Stimulated activated CD4-positive, alpha-beta T cell treated with anti-CD3 and anti-CD28 coated beads, TNF-alpha, amount 100 ng/mL, for 4 hours (primary cell): ENCODE results near the gene CHORDC1.
"Not testable (repeated sequence)": the region's sequence is repeated elsewhere in the genome, so short reads cannot be mapped to it uniquely, and the experiment has no call there.

Experiments used
- DNase-seq, 3 experiments: peaks; one replicate each; pipeline ENCODE4 v3.0.0-alpha.2; 2020; ENCODE audit warnings: low read depth in 3 of 3

Gene CHORDC1

GRCh38 chr11:90216611-90217010 is 6.2 kb downstream of the CHORDC1 start:
- no peak for DNase-seq

- no peak for DNase-seq
These were observed 9.5 kb downstream of the CHORDC1 start for GRCh38 chr11:90213322-90213721.

GRCh38 chr11:90208857-90209256 is 14.0 kb downstream of the CHORDC1 start:
- DNase-seq, result no peak

DNA sequence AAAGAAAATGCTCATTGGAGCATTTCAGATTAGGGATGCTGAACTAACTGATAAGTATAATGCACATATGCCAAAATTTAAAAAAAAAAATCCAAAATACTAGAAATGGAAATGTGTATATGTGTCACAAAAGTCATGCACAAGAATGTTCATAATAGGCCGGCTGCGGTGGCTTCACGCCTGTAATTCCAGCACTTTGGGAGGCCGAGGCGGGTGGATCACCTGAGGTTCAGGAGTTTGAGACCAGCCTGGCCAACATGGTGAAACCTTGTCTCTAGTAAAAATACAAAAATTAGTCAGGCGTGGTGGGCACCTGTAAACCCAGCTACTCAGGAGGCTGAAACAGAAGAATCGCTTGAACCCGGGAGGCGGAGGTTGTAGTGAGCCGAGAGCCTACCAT is 14.9 kb downstream of the CHORDC1 start:
- DNase-seq, result not testable (repeated sequence)

GRCh38 chr11:90204832-90205646 is 17.8 kb downstream of the CHORDC1 start:
- no peak for DNase-seq

DNA sequence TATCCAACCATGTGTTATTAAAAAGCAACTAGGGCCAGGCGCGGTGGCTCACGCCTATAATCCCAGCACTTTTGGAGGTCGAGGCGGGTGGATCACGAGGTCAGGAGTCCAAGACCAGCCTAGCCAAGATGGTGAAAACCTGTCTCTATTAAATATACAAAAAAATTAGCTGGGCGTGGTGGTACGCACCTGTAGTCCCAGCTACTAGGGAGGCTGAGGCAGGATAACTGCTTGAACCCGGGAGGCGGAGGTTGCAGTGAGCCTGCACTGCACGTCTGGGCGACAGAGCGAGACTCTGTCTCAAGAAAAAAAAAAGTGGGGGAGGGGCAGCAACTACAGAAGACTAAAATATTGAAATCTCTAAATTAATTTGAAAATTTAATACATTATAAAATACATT is 18.4 kb downstream of the CHORDC1 start:
- no peak for DNase-seq

DNA sequence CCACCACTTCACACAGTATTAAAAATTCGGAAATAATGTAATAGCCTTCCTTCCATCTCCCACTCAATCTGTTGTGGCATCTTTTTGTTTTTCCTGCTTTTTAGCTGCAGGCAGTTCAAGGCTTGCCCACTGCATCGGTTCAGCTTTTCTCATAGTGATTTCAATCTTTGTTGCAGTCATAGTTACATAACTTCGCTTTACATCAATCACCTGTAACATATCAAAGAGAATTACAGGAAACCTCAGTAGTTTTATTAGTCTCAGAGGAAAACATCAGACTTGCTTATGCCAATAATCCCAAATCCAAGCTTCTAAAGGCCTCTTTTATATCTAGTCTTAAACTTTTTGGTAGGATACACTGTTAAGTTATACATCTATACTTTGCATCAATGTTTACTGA is 20.5 kb downstream of the CHORDC1 start:
- no peak for DNase-seq

GRCh38 chr11:90197377-90197776 is 25.5 kb downstream of the CHORDC1 start:
- DNase-seq, result no peak

- DNase-seq, result no peak
These were observed 29.8 kb downstream of the CHORDC1 start for GRCh38 chr11:90192869-90193582.

GRCh38 chr11:90189011-90189410 is 33.8 kb downstream of the CHORDC1 start:
- no peak for DNase-seq

GRCh38 chr11:90187839-90188238 is 35.0 kb downstream of the CHORDC1 start:
- no peak for DNase-seq

DNA sequence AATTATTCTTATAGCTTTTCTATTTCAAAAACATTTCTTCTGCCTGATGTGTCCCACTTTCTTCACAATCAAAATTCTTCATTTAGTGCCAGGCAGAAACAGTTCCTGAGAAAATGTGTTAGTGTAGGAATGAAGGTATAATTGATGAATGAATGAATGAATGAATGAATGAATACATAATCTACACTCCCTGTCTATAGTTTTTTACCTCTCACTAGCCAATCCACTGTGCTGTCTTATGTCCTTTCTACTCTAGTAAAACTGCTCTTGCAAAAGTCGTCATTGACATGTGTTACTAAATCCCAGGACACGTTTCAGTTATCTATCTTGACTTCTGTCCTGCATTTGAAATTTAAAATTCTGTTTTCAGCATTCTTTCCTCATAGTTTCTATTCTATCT is 42.9 kb downstream of the CHORDC1 start:
- DNase-seq, result no peak

- no peak for DNase-seq
These were observed 44.1 kb downstream of the CHORDC1 start for GRCh38 chr11:90178751-90179150.

GRCh38 chr11:90176069-90176468 is 46.8 kb downstream of the CHORDC1 start:
- DNase-seq, result no peak

- no peak for DNase-seq
These were observed 51.5 kb downstream of the CHORDC1 start for GRCh38 chr11:90171359-90171758.

DNA sequence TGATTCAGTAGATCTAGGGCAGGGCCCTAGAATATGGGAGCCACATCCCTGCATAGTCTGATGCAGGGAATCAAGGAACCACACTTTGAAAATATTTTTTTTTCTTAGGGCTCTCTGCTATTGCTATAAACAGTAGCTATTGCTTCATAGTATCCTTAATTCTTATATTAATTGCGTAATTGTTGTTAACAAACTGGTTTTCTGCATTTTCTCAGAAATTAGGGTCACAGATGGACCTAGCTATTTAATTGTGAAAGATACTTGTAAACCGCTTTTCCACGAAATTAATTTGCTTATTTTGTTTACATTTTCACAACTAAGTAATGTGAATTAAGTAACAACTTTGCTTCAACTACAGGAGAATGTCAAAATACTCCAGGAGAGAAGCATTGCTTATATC is 54.3 kb downstream of the CHORDC1 start:
- no peak for DNase-seq

- not testable (repeated sequence) for DNase-seq
These were observed 55.1 kb downstream of the CHORDC1 start for GRCh38 chr11:90167704-90168103.

GRCh38 chr11:90166982-90167573 is 55.8 kb downstream of the CHORDC1 start:
- not testable (repeated sequence) for DNase-seq
